WERI-Rb-1 (cell line): ENCODE data around the gene SCAF1.

Experiments used
- DNase-seq: peaks from one replicate; pipeline ENCODE4 v3.0.0-alpha.2; 2020
- H3K27ac ChIP-seq: fragments of 250-450 bp; sonication (Bioruptor Pico); 2 replicates; pipeline ENCODE4 v1.5.1; 2020; ENCODE audit warnings: mild to moderate bottlenecking, moderate library complexity
- H3K27me3 ChIP-seq: fragments of 250-450 bp; sonication (Bioruptor Pico); 2 replicates; pipeline ENCODE4 v1.5.1; 2021; ENCODE audit warnings: mild to moderate bottlenecking, low read depth, moderate library complexity; ENCODE audit not compliant: insufficient read depth, severe bottlenecking
- H3K36me3 ChIP-seq: fragments of 250-450 bp; sonication (Bioruptor Pico); 2 replicates; pipeline ENCODE4 v1.5.1; 2020; ENCODE audit warnings: mild to moderate bottlenecking, moderate library complexity
- H3K4me3 ChIP-seq: 2 replicates; pipeline ENCODE4 v1.5.1; 2011; ENCODE audit warnings: low read depth, mild to moderate bottlenecking, control low read depth, low read length
- H3K9me3 ChIP-seq: fragments of 250-450 bp; sonication (Bioruptor Pico); 2 replicates; pipeline ENCODE4 v1.5.1; 2021; ENCODE audit warnings: mild to moderate bottlenecking, moderate library complexity; ENCODE audit not compliant: severe bottlenecking
- TF ChIP-seq, protein P1 (sequence below): IDR thresholded peaks from 2 replicates; pipeline ENCODE4 v1.5.1; 2011; ENCODE audit warnings: low read depth, mild to moderate bottlenecking, control low read depth, inconsistent platforms, low read length

Gene SCAF1, protein sequence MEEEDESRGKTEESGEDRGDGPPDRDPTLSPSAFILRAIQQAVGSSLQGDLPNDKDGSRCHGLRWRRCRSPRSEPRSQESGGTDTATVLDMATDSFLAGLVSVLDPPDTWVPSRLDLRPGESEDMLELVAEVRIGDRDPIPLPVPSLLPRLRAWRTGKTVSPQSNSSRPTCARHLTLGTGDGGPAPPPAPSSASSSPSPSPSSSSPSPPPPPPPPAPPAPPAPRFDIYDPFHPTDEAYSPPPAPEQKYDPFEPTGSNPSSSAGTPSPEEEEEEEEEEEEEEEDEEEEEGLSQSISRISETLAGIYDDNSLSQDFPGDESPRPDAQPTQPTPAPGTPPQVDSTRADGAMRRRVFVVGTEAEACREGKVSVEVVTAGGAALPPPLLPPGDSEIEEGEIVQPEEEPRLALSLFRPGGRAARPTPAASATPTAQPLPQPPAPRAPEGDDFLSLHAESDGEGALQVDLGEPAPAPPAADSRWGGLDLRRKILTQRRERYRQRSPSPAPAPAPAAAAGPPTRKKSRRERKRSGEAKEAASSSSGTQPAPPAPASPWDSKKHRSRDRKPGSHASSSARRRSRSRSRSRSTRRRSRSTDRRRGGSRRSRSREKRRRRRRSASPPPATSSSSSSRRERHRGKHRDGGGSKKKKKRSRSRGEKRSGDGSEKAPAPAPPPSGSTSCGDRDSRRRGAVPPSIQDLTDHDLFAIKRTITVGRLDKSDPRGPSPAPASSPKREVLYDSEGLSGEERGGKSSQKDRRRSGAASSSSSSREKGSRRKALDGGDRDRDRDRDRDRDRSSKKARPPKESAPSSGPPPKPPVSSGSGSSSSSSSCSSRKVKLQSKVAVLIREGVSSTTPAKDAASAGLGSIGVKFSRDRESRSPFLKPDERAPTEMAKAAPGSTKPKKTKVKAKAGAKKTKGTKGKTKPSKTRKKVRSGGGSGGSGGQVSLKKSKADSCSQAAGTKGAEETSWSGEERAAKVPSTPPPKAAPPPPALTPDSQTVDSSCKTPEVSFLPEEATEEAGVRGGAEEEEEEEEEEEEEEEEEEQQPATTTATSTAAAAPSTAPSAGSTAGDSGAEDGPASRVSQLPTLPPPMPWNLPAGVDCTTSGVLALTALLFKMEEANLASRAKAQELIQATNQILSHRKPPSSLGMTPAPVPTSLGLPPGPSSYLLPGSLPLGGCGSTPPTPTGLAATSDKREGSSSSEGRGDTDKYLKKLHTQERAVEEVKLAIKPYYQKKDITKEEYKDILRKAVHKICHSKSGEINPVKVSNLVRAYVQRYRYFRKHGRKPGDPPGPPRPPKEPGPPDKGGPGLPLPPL

DNA sequence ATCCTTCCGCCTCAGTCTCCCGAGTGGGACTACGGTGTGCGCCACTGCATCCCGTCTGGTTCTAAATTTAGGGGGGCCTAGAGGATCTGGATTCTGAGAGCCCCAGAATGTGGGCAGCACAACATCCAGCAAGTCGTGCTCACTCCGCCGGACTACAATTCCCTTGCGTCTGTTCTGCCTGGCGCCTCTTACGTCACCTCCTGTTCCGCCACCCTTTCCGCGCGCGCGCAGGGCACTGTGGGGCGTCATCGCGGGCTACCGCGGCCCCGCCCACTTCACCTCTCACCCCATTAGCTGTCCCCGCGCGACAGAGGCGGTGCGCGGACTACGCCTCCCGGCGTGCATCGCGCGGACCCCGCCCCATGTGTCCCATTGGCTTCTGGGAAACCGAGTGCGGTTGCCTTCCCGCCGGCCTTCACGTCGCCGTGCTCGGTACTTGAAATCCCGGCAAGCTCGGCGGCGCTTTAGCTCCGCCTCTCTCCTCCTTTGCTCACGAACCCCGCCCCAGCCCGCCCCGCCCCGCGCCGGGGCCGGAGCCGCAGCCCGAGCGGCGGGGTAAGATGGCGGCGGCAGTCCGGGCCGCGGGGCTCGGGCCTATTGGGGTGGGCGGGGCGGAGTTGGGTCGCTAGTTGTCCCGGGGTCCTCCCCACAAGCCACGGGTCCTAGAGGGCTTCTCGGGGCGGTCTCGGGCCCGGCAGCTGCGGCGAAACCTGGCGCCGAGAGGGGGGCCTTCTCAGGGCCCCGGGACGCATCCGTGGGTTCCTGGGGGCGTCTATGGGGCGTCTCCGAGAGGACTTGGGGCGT is at the start of gene SCAF1:
Gene SCAF1 (plus strand): TSS at position 522 of the 804 bp plus-strand sequence. CDS start 2,818 bp downstream, outside the sequence.
- Histone ChIP-seq H3K9me3 (no peaks in the 10 kb centered on the region), H3K27ac (peak within 1 kb of the TSS; percentile 91), H3K27me3 (no peaks in the 10 kb centered on the region), H3K4me3 (peak within 1 kb of the TSS; percentile 94), H3K36me3 (peaks cover 11% of the 10 kb centered on the region)
- peak; percentile 99 for DNase-seq
- TF ChIP-seq, protein P1, sequence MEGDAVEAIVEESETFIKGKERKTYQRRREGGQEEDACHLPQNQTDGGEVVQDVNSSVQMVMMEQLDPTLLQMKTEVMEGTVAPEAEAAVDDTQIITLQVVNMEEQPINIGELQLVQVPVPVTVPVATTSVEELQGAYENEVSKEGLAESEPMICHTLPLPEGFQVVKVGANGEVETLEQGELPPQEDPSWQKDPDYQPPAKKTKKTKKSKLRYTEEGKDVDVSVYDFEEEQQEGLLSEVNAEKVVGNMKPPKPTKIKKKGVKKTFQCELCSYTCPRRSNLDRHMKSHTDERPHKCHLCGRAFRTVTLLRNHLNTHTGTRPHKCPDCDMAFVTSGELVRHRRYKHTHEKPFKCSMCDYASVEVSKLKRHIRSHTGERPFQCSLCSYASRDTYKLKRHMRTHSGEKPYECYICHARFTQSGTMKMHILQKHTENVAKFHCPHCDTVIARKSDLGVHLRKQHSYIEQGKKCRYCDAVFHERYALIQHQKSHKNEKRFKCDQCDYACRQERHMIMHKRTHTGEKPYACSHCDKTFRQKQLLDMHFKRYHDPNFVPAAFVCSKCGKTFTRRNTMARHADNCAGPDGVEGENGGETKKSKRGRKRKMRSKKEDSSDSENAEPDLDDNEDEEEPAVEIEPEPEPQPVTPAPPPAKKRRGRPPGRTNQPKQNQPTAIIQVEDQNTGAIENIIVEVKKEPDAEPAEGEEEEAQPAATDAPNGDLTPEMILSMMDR = no peak

DNA sequence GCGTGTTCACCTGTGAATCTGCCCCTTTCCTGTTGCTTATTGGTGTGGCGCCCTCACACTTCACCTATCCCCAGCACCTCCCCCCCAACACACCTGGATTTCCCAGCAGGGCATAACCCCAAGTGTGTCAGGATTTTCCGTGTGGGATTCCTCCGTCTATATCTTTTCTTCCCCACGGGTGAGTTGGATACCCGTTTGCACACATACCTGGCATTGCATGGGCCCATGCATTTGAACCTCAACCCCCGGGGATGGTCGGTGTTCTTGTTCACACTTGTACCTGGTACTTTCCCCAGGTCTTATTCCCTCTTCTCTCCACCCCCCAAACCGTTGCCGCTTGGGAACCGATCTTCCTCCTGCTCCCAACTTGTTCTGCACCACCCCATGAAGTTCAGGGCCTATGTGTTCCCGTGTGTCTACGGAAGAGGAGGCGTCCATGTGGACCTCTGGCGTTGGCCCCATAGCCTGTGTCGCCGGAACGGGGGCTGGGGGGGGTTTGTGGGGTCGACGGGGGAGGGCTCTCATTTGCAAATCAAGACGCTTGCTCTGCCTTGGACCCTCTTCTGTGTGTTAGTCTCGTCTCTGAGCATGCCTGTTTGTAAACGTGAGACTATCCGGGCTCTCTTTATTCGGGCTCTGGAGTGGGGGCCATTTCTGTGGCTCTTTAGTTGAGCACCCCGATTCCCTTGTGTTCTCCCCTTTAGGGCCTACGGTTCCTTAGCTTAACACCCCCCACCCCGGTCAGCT is 49.4 kb upstream of the SCAF1 start:
- Histone ChIP-seq H3K36me3 (peaks cover 41% of the 10 kb centered on the region), H3K4me3 (peak overlapping the region; percentile 85), H3K9me3 (no peaks in the 10 kb centered on the region), H3K27me3 (no peaks in the 10 kb centered on the region), H3K27ac (peak overlapping the region; percentile 97)
- no peak for DNase-seq
- TF ChIP-seq, protein P1 = no peak

DNA sequence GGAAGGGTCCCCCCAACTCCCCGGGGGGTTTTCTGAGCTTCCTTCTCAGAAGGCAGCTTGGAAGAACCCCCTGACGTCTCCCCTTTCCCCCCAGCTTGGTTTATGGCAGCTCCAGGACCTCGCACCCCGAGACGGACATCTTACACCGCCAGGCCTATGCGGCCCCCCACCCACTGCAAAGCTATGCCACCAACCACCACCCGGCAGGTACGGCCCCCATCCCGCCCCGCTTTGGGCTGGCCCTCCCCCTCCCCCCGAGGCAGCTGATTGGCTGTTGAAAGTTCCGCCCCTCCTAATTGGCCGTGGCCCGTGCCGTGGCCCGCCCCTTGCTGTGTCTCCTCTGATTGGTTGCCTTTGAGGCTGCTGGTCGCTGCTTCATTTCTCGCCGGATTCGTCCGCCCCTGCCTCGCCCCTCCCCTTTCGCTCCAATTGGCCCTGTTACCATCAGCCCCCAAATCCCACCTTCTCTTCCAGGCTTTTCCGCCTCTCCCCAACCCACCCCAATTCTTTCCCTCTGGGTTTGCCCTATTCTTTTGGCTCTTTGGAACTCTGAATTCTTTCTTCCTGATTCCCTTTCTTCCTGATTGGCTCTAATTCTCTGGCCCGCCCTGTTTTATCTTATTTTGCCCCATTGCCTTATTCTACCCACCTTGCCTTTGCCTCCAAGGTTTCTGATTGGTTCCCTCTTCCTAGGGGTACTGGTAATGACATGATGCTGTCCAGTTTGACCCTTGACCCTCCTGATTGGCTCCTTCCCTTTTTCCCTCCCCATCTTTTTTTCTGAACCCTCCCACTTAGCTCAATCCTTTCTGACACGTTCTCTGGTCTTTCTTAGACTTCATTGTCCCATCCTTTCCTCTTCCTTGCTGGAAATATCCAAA is 48.5 kb upstream of the SCAF1 start:
- TF ChIP-seq, protein P1 = no peak
- no peaks in the 10 kb centered on the region for H3K27me3 ChIP-seq
- DNase-seq = peak; percentile 94
- peak overlapping the region; percentile 34 for H3K27ac ChIP-seq
- H3K4me3 ChIP-seq = peak overlapping the region; percentile 85
- H3K36me3 ChIP-seq = peaks cover 48% of the 10 kb centered on the region
- H3K9me3 ChIP-seq = no peaks in the 10 kb centered on the region

DNA sequence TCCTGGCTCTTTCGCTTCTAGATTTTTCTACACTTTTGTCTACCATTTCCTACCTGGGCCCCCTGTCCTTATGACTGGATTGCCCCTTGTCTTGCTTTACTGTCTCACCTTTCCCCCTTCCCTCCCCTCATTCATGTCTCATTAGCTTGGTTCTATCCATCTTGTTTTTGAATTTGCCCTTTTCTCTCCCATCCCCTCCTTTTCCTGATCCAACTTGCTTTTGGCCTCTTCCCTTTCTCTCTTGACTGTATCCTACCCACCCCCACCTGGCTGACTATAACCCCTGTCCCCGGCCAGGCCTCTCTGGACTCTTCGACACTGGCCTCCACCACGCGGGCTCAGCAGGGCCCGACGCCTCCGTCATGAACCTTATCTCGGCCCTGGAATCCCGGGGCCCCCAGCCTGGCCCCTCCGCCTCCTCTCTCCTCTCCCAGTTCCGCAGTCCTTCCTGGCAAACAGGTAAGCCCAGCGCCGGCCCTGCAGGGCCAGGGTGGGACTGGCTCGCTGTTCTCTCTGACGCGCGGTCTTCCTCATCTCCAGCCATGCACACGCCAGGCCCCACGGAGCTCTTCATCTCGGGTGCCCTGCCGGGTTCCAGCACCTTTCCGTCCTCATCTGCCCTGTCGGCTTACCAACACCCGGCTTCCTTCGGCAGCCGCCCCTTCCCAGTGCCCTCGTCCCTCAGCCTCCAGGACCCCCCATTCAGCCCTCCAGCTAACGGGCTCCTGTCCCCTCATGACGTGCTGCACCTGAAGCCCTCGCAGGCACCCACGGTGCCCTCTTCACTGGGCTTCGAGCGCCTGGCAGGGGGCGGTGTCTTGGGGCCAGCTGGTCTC is 47.6 kb upstream of the SCAF1 start:
- H3K36me3 ChIP-seq = peaks cover 57% of the 10 kb centered on the region

More for the DNA sequence above, 47.6 kb upstream of the SCAF1 start:
- no peak overlapping the region for H3K4me3 ChIP-seq
- DNase-seq = no peak
- H3K27me3 ChIP-seq = no peaks in the 10 kb centered on the region
- TF ChIP-seq, protein P1 = no peak
- no peak overlapping the region for H3K27ac ChIP-seq
- H3K9me3 ChIP-seq = no peaks in the 10 kb centered on the region
